Vagina (tissue), 2 donors: ENCODE data around the gene ANKRD35. TPM values are rescaled to one million over a fixed set of nuclear protein-coding genes. Genes with fewer than 3 reads are reported as not detected.
A peak's percentile ranks its signal among the peaks of the same experiment; 100 is the strongest.
"Not testable (repeated sequence)": the region's sequence is repeated elsewhere in the genome, so short reads cannot be mapped to it uniquely, and the experiment has no call there.

Experiments used
- DNase-seq, 2 donors: peaks; one replicate each; pipeline ENCODE4 v3.0.0-alpha.2; 2017; ENCODE audit errors: extremely low spot score in 2 of 2
- H3K27ac ChIP-seq: fragments of 200-600 bp; sonication (generic); one replicate; pipeline ENCODE4 v1.5.1; 2019
- H3K27me3 ChIP-seq: fragments of 200-600 bp; sonication (generic); one replicate; pipeline ENCODE4 v1.5.1; 2019
- H3K36me3 ChIP-seq, 2 donors: fragments of 200-600 bp; sonication (generic); one replicate each; pipeline ENCODE4 v1.5.1; 2017 to 2019
- H3K4me1 ChIP-seq: fragments of 200-600 bp; sonication (generic); one replicate; pipeline ENCODE4 v1.5.1; 2019
- H3K4me3 ChIP-seq, 2 donors: fragments of 200-600 bp; sonication (generic); 1 replicate in 1 of 2; 2 replicates in 1 of 2; pipeline ENCODE4 v1.5.1; 2016 to 2019
- H3K9me3 ChIP-seq: fragments of 200-600 bp; sonication (generic); one replicate; pipeline ENCODE4 v1.5.1; 2019
- POLR2A ChIP-seq, 2 donors: fragments of 450-650 bp; IDR thresholded peaks; one replicate each; pipeline ENCODE4 v1.6.1; 2017; ENCODE audit warnings: antibody characterized with exemption in 2 of 2, mild to moderate bottlenecking in 2 of 2, moderate library complexity in 2 of 2
- POLR2AphosphoS5 ChIP-seq, 2 donors: sonication (generic); formaldehyde crosslinking; IDR thresholded peaks; one replicate each; pipeline ENCODE4 v1.9.0; 2017; ENCODE audit warnings: antibody characterized with exemption in 2 of 2, mild to moderate bottlenecking in 2 of 2, low read depth in 1 of 2; ENCODE audit not compliant: insufficient read depth in 1 of 2
- intact Hi-C: fragments of 100-400 bp; cut with DNase I; formaldehyde crosslinking; loops from one replicate; pipeline ENCODE4 v1.15.1; 2023
- total RNA-seq: library from RNA; depleted of rRNA; stranded (reverse); fragments of >200 nt; gene quantifications from one replicate; pipeline ENCODE4 v1.2.3, GENCODE V29; 2016
- TF ChIP-seq, protein P1 (sequence below), 3 experiments: fragments of 450-650 bp in 2 of 3; fragments of 200-600 bp in 1 of 3; sonication (generic) in 1 of 3; IDR thresholded peaks; one replicate each; pipeline ENCODE4 v1.5.1; 2017 to 2019; ENCODE audit warnings: antibody characterized with exemption in 3 of 3, mild to moderate bottlenecking in 2 of 3, moderate library complexity in 2 of 3

The ANKRD35 gene
- total RNA-seq, result 17.9 TPM

DNA sequence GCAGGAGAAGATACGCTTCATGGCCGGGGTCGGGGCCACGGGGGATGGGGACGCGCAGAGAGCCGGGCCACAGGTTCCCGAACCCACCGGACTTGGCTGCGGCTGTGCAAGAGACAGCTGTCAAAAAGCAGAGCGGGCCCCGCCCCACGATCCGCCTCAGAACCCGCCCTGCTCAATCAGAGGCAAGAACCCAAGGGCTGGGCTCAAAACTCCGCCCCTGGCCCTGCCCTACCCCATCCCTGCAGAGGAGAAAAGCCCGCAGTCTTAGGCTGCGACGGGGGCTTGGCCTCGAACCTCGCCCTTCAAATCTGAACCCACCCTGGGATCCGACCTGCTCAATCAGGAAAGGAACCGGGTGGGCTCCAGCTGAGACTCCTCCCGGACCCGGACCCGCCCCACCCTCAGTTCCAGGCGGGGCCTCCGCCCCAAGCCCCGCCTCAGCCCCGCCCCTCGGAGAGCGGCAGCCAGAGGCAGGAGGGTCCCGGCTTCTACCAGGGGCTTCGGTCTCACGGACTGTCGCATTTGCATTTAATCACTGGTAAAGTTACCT is at the start of gene ANKRD35:
ANKRD35 (minus strand) TSS at position 129 of the 550 bp plus-strand sequence; CDS start at position 21, 108 bp downstream.
- H3K9me3 ChIP-seq, result no peaks in the 10 kb centered on the region
- peak within 1 kb of the TSS; percentile 45 for H3K27ac ChIP-seq
- intact Hi-C loops, result no loop called here
- peak; percentile 9 to 40 for TF ChIP-seq POLR2AphosphoS5 (IDR thresholded peaks at IDR 0.05; ENCODE audit: insufficient read depth in 1 of 2, low read depth in 1 of 2)
- TF ChIP-seq, protein P1, sequence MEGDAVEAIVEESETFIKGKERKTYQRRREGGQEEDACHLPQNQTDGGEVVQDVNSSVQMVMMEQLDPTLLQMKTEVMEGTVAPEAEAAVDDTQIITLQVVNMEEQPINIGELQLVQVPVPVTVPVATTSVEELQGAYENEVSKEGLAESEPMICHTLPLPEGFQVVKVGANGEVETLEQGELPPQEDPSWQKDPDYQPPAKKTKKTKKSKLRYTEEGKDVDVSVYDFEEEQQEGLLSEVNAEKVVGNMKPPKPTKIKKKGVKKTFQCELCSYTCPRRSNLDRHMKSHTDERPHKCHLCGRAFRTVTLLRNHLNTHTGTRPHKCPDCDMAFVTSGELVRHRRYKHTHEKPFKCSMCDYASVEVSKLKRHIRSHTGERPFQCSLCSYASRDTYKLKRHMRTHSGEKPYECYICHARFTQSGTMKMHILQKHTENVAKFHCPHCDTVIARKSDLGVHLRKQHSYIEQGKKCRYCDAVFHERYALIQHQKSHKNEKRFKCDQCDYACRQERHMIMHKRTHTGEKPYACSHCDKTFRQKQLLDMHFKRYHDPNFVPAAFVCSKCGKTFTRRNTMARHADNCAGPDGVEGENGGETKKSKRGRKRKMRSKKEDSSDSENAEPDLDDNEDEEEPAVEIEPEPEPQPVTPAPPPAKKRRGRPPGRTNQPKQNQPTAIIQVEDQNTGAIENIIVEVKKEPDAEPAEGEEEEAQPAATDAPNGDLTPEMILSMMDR (IDR thresholded peaks at IDR 0.05), result no peak
- H3K4me1 ChIP-seq, result peaks cover 16% of the 10 kb centered on the region
- peak within 1 kb of the TSS; percentile 55 to 56 for H3K4me3 ChIP-seq
- H3K27me3 ChIP-seq, result no peaks in the 10 kb centered on the region
- no peaks in the 10 kb centered on the region for H3K36me3 ChIP-seq
- DNase-seq, result no peak

GRCh38 chr1:145932522-145933009 is 46.9 kb upstream of the ANKRD35 start:
- DNase-seq, H3K9me3 ChIP-seq, intact Hi-C loops, H3K4me3 ChIP-seq, H3K27ac ChIP-seq, H3K27me3 ChIP-seq: not testable (repeated sequence)
- peaks cover 0 to 33% of the 10 kb centered on the region in 2 donors for H3K36me3 ChIP-seq
- peaks cover 12% of the 10 kb centered on the region for H3K4me1 ChIP-seq

DNA sequence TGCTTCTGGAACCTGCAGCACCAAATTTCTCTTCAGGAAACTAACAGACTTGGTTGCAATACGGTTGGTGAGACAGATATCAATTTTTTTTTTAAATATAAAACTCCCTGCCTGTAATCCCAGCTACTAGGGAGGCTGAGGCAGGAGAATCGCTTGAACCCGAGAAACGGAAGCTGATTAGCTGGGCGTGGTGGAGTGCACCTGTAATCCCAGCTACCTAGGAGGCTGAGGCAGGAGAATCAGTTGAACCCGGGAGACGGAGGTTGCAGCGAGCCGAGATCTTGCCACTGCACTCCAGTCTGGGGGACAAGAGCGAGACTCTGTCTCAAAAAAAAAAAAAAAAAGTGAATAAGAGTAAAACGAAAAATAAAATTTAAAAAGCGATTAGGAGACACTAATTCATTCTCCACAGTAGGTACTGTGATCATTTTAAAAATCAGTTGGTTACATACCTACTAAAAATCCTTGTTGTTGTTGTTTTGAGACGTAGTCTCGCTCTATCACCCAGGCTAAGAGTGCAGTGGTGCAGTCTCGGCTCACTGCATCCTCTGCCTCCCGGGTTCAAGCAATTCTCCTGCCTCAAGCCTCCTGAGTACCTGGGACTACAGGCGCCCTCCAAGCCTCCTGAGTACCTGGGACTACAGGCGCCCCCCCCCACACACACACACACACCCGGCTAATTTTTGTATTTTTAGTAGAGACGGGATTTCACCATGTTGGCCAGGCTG is 42.4 kb upstream of the ANKRD35 start:
- intact Hi-C loops, result no loop called here

GRCh38 chr1:145927063-145927886 is 41.6 kb upstream of the ANKRD35 start, which contains the start of gene RBM8A:
TSS of gene RBM8A (minus strand) at chr1:145927484. CDS start at chr1:145927426, 58 bp downstream.
- Histone ChIP-seq H3K27me3 (no peaks in the 10 kb centered on the region), H3K36me3 (peaks cover 0 to 21% of the 10 kb centered on the region in 2 donors), H3K27ac (peak within 1 kb of the TSS; percentile 92), H3K4me1 (peaks cover 25% of the 10 kb centered on the region), H3K9me3 (no peaks in the 10 kb centered on the region), H3K4me3 (peak within 1 kb of the TSS; percentile 75 to 78)
- intact Hi-C loops, result no loop called here
- peak in 1 of 2 donors; percentile 99 for DNase-seq
- TF ChIP-seq, protein P1 (IDR thresholded peaks at IDR 0.05), result peak; percentile 47 to 74 (median 66)
- TF ChIP-seq POLR2AphosphoS5 (IDR thresholded peaks at IDR 0.05; ENCODE audit: insufficient read depth in 1 of 2, low read depth in 1 of 2) (peak; percentile 99 to 100), POLR2A (IDR thresholded peaks at IDR 0.05) (peak in 1 of 2 donors; percentile 95)

More for the DNA sequence above, 42.4 kb upstream of the ANKRD35 start:
- Histone ChIP-seq H3K27ac (peak overlapping the region; percentile 92), H3K36me3 (peaks cover 0 to 19% of the 10 kb centered on the region in 2 donors), H3K4me1 (peaks cover 25% of the 10 kb centered on the region), H3K9me3 (no peaks in the 10 kb centered on the region), H3K4me3 (peak overlapping the region; percentile 75 to 78), H3K27me3 (no peaks in the 10 kb centered on the region)
- TF ChIP-seq, protein P1 (IDR thresholded peaks at IDR 0.05), result no peak
- TF ChIP-seq POLR2AphosphoS5 (IDR thresholded peaks at IDR 0.05; ENCODE audit: insufficient read depth in 1 of 2, low read depth in 1 of 2) (no peak), POLR2A (IDR thresholded peaks at IDR 0.05) (no peak)
- no peak for DNase-seq

- Histone ChIP-seq H3K4me3 (peak overlapping the region; percentile 75 to 78), H3K9me3 (no peaks in the 10 kb centered on the region), H3K27me3 (no peaks in the 10 kb centered on the region), H3K4me1 (peaks cover 25% of the 10 kb centered on the region), H3K27ac (peak overlapping the region; percentile 92), H3K36me3 (peaks cover 0 to 21% of the 10 kb centered on the region in 2 donors)
- intact Hi-C loops, result no loop called here
- TF ChIP-seq POLR2AphosphoS5 (IDR thresholded peaks at IDR 0.05; ENCODE audit: insufficient read depth in 1 of 2, low read depth in 1 of 2), result no peak
- TF ChIP-seq, protein P1 (IDR thresholded peaks at IDR 0.05), result no peak
- no peak for TF ChIP-seq POLR2A (IDR thresholded peaks at IDR 0.05)
- no peak for DNase-seq
These were observed 41.0 kb upstream of the ANKRD35 start for GRCh38 chr1:145926686-145927062.
